DOHH2 (cell line): ENCODE results near the gene OR3A3.

Source experiments
- CTCF ChIP-seq: fragments of 200-600 bp; sonication (generic); IDR thresholded peaks from one replicate; pipeline ENCODE4 v1.5.1; 2014; ENCODE audit warnings: antibody characterized with exemption, mild to moderate bottlenecking, low read depth, low read length; ENCODE audit not compliant: poor library complexity, severe bottlenecking
- EZH2phosphoT487 ChIP-seq: fragments of 200-600 bp; sonication (generic); IDR thresholded peaks from 2 replicates; pipeline ENCODE4 v1.6.1; 2017; ENCODE audit warnings: borderline replicate concordance, mild to moderate bottlenecking, antibody characterized with exemption, low read length, moderate library complexity, mixed read lengths

GRCh38 chr17:3411070-3411469, at the start of gene OR3A3:
- TF ChIP-seq CTCF (no peak), EZH2phosphoT487 (no peak)
